OCI-LY7 (cell line): ENCODE data around the gene RGMB.

Source experiments
- EZH2phosphoT487 ChIP-seq: fragments of 200-600 bp; sonication (generic); IDR thresholded peaks from 2 replicates; pipeline ENCODE4 v1.6.1; 2018; ENCODE audit warnings: low read depth, borderline replicate concordance, mild to moderate bottlenecking, mixed run types, antibody characterized with exemption, low read length, moderate library complexity, mixed read lengths
- TF ChIP-seq, protein P1 (sequence below): fragments of 200-600 bp; sonication (generic); conservative IDR thresholded peaks from 2 replicates; pipeline ENCODE4 v1.5.1; 2014; ENCODE audit warnings: mild to moderate bottlenecking, antibody characterized with exemption, low read length, moderate library complexity, mixed read lengths

DNA sequence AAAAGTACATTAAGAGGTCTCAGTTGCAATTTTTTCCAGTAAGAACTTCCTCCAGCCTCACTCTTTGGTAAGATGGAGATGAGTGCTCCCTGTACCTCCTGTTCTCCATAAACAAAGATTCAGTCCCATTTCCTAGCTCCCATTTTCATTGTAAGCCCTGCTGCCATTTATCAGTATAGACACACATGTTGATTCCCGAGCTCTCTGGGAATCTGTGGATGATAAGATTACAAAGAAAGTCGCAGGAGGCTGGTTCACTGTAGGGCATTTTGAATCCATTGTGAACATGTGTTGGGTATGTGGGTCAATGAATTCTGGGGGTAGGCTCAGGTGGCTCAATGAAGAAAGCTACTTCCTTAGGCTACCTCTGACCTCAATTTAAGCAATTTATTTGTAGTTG is 36.7 kb downstream of the RGMB start:
- TF ChIP-seq, protein P1, sequence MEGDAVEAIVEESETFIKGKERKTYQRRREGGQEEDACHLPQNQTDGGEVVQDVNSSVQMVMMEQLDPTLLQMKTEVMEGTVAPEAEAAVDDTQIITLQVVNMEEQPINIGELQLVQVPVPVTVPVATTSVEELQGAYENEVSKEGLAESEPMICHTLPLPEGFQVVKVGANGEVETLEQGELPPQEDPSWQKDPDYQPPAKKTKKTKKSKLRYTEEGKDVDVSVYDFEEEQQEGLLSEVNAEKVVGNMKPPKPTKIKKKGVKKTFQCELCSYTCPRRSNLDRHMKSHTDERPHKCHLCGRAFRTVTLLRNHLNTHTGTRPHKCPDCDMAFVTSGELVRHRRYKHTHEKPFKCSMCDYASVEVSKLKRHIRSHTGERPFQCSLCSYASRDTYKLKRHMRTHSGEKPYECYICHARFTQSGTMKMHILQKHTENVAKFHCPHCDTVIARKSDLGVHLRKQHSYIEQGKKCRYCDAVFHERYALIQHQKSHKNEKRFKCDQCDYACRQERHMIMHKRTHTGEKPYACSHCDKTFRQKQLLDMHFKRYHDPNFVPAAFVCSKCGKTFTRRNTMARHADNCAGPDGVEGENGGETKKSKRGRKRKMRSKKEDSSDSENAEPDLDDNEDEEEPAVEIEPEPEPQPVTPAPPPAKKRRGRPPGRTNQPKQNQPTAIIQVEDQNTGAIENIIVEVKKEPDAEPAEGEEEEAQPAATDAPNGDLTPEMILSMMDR: no peak
- no peak for TF ChIP-seq EZH2phosphoT487
